ENCODE data around the gene MYBPH. TPM values are rescaled to one million over a fixed set of nuclear protein-coding genes. Genes with fewer than 3 reads are reported as not detected.

MYBPH gene
- total RNA-seq, 1 donor from 2014 or later, result not detected

DNA sequence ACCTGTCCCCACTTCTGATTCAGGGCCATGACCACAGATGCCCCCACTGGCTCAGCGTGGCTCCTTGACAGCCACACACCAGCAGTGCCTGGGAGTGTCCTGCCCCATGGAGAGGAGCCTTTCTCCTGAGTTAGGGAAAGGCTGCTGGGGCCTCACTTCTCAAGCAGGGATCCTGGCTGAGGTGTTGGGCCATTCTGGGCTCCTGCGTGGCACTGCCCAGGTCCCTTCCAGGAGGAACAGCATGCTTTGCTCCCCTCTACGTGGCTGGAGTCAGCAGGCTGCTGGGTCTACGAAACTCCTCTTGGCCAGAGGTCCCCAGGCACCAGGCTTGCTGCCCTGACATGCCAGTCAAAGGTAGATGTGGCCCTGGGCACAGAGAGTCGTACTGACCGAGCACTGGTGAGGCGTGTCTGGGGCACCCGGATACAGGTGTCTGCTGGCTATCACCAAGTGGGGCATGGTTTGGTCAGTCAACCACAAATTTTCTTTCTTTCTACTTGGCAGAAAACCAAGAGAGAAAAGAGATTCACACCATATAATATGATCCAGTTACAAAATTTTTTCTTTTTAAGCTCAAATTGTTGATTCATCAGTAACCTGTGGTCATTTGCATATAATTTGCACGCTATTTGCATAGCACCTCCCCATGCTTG lies 44.0 kb downstream of the MYBPH start:
- no peak for DNase-seq (ENCODE audit: low read depth, low spot score)

DNA sequence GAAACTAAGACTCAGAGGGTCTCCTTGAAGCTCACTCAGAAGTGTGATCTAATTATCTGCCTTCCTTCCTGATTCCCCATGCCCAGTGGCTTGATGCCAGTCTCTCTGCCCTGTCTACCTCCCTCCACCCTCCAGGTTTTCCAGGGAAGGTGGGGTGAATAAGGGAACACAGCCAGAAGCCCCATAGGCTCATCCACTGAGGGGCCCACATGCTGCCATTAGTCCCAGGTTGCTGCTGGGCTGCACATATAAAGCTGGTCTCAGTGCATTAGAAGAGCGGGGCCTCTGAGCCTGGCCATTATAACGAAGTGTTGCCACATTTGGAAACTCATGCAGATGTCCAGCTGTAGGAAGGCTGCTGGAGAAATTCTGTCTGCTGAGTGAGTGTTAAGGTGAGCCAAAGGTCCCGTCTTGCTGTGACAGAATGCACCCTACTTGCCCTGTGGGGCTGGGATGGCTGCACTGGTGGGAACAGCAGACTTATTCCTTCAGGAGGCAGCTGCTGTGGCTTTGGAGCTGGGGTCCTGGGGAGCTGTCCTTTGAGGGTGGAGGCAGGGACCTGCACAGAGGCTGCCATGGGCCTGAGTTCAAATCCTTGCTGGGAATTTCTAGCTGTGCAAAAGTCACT lies 45.2 kb downstream of the MYBPH start:
- DNase-seq (ENCODE audit: low read depth, low spot score), result no peak

GRCh38 chr1:203129501-203130231 lies 46.0 kb downstream of the MYBPH start:
- DNase-seq (ENCODE audit: low read depth, low spot score), result no peak

- DNase-seq (ENCODE audit: low read depth, low spot score), result no peak
Measured at GRCh38 chr1:203128716-203129500, 46.7 kb downstream of the MYBPH start.

GRCh38 chr1:203128431-203128715 lies 47.3 kb downstream of the MYBPH start:
- no peak for DNase-seq (ENCODE audit: low read depth, low spot score)

DNA sequence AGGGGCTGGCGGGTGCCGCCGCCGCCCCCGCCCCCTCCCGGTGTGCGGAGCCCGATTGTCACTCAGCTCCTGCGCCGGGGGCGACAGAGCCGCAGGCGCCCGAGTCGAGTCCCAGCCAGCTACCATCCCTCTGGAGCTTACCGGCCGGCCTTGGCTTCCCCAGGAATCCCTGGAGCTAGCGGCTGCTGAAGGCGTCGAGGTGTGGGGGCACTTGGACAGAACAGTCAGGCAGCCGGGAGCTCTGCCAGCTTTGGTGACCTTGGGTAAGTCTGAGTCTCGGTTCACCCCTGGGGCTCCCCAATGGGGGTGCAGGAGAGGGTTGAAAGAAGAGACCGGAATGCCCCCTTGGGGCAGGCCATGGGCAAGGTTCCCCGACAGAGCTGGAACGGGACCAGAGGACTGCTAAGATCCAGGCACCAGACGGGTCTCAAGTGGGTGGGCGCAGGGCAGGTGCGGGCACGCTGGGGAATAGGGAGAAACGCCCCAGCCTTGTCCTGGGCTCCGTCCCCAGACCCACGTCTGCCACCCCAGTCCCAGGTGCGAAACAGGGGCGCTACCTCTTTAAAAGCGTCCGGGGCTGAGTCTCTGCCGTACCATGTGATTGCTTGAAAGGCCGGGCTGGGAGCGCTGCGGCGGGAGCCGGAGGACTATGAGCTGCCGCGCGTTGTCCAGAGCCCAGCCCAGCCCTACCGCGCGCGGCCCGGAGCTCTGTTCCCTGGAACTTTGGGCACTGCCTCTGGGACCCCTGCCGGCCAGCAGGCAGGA lies 47.8 kb downstream of the MYBPH start, which contains the start of gene ADORA1:
Gene ADORA1, plus strand, starts transcription at position 61 of the 765 bp plus-strand sequence. CDS start 1,116 bp downstream, outside the sequence.
- no peak for DNase-seq (ENCODE audit: low read depth, low spot score)

- DNase-seq (ENCODE audit: low read depth, low spot score), result no peak
Measured at GRCh38 chr1:203126866-203127665, 48.6 kb downstream of the MYBPH start.

- DNase-seq (ENCODE audit: low read depth, low spot score), result no peak
Measured at GRCh38 chr1:203126151-203126865, 49.3 kb downstream of the MYBPH start.

- no peak for DNase-seq (ENCODE audit: low read depth, low spot score)
Measured at GRCh38 chr1:203124546-203125317, 50.9 kb downstream of the MYBPH start.

DNA sequence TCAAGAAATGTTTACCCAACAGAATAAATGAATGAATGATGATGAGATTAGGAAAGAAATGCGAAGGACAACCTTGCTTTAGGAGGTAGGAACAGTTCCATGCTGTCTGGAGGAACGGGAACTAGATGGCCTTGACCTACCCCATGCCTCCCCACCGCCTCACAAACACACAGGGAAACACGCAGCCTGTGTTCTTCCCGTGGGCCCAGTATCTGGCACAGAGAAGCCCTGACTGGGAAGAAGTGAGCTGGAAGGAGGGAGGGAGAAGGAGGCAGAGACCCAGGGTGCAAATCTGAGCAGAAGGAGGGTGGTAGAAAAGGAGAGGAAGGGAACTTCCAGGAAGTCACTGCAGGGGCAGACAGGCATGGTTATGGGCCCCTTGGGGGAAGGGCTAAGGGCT lies 51.6 kb downstream of the MYBPH start:
- DNase-seq (ENCODE audit: low read depth, low spot score), result no peak

DNA sequence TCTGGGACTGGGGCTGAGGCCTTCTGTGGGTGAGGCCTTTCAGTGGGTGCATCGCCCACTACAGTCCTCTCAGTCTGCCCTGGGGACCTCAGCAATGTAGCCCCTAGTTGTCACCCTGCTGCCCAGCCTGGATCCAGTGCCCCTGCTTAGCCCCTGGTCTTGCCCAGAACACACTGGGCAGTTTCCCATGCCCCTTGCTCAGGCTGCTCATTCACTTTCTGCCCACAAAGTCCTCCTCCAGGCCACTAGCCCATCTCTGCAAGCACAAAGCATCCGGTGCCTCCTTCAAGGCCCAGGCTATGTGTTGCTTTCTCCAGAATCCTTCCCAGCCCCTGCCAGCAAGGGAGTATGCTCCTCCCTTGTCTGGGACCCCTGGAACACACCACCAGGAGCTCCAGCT lies 53.5 kb downstream of the MYBPH start:
- no peak for DNase-seq (ENCODE audit: low read depth, low spot score)

DNA sequence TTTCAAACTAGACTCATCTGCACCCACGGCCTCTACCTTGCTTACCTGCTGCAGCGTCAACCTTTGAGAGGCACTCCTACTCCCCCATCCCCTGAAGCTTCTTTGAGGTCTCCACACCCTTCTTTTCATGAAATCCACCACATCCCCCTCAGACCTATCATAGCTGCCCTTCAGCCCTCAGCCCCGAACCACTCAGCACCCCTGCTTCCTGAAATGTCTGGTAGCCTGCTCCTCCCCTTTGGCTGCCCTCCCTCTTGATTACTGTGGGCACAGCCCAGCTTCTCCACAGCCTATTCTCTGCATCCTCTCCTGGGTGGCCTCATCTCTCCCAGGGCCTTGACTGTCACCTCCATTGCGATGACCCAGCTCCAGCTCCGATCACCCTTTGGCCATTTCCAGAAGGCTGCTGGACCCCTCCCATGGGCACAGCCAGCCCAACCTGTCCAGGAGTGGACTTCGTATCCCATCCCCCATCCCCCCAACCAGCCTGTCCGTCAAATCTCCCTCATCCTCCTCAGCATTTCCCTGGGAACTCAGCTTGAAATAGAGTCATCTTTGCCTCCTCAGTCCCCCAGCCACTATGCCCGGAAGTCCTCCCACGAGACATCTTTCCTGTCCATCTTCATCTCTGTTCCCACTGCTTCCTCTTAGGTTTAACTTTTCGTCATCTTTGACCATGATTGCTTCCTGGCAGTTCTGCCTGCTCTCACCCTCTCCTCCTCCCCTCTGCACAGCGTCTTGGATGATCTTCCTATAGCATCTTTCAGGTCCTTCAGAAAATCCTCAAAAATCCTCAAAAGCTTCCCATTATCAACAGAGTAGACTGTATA lies 54.2 kb downstream of the MYBPH start:
- DNase-seq (ENCODE audit: low read depth, low spot score), result no peak

GRCh38 chr1:203120325-203121153 lies 55.1 kb downstream of the MYBPH start:
- no peak for DNase-seq (ENCODE audit: low read depth, low spot score)
